Stimulated activated CD4-positive, alpha-beta T cell treated with anti-CD3 and anti-CD28 coated beads, Interleukin-15, amount 100 ng/mL, for 48 hours (primary cell): ENCODE results near the gene CPSF4.

Source experiments
- DNase-seq, 2 donors: peaks; one replicate each; pipeline ENCODE4 v3.0.0-alpha.2; 2020; ENCODE audit warnings: low read depth in 2 of 2

Gene CPSF4

DNA sequence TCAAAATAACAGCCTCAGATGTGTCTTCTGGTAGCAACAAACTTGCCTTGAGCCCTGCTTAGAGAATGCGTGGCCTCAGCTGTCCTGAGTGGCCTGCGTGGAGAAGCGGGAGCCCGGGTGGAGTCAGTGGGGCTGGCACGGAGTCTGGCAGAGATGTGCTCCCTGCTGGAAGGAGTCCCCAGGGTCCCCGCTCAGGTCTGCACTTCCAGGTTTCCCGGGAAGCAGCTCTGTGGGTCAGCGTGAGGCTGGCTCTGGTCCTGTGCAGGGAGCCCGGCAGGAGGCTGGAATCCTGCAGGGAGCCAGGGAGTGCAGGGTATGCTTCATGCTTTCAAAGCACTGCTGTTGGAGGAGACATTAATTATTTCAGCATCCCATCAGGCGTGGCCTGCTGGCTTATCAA is 10.1 kb downstream of the CPSF4 start:
- no peak for DNase-seq

DNA sequence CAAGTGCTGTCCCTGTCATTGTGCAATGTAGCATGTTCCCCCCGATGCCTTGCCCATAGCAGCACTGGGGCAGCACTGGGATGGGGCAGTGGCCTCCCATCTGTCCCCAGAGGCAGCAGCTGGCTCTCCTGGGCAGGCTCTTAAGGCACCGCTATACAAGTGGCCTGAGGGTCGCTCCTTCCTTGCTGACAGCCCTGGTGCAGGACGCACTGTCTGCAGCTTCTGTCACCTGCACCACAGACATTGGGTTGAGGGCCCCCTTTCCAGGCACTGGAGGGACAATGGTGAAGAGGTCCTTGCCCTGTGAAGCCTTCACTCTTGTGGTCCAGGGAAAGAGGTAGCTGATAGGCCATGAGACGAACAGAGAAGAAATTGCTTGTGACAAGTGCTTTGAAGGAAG is 10.6 kb downstream of the CPSF4 start:
- DNase-seq: no peak

DNA sequence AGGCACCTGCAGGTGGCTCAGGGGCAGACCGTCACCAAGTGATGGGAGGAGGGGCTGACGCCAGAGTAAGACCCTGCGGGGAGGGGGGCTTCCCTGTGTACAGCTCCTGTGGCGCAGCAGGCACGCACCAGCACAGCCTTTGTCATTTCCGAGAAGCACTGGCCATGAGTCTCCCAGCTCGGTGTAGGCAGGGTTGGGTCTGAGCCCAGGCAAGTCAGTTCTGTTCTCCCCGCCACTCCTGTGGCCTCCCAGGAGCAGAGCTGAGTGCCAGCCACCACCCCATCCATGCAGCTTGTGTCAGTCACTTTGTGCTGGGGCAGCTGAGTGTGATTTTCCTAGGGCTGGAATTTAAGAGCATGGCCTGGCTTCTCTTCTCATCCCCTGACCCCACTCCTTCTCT is 13.2 kb downstream of the CPSF4 start:
- no peak for DNase-seq

DNA sequence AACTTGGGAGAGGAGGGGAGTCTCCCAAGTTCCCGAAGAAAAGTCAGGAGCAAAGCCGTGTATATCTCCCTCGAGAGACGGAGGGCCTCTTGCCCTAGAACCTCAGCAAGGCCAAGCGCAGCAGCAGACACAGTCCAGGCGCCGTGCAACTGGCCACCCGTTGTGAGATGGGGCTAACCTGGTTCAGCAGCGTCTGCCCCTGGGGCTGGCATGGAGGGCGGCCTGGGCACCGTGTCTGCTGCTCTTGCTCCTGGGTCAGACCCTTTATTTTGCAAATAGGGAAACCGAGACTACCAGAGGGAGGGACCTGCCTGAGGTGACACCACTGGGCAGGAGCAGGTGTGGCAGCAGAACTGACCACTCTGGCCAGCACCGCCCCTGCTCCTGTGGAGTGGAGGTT is 13.8 kb downstream of the CPSF4 start:
- DNase-seq: no peak

DNA sequence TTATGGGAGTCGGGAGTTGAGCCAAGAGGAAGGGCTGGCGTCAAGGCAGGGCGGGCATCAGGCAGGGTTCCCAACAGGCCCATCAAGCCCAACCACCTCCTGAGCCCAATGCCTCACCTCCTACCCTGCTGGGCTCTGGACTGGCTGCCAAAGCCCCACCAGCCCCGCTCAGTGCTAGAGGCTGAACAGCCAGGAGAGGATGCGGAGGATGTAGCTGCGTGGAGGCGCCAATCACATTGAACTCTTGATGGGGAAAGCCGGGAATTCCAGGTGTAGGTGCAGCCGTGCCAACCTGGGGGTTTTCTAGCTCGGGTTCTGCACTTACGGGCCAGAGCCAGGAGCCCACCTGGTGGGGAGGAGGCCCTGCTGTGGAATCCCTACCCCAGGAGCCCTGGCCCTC is 14.4 kb downstream of the CPSF4 start:
- no peak for DNase-seq

DNA sequence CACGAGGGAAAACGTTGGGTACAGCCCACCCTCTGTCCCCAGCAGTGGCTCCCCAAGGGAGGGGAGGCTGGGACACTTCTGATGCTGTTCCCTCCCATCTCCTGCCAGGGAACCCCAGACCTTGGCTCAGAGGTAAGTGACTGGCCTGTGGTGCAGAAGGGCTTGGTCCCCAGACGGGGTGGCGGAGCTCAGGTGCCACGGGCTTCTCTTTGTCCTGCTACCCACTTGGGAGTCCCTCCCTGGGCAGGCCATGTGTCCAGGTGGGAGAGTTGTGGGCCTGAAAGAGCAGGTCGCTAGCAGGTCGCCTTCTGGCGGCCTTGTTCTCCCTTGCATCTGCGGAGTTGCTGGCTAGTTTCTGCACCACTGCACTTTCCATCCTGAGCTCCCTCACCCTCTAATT is 17.1 kb downstream of the CPSF4 start:
- DNase-seq: no peak

DNA sequence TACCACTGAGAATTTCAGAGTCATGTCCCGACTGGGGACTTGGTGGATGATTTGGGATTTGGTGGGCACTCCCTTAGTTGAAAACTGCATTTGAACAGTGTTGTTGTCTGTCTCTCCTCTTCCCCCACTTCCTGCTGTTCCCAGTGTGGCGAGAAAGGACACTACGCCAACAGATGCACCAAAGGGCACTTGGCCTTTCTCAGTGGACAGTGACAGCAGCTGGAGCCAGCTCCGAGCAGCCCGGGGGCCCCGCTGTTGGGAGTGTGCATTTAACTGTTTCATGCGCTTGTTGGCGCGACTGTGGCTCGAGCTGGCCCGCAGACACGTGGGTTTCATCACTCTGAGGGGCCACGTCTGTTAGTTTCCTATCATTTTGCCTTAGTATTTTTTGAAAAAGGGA is 17.5 kb downstream of the CPSF4 start:
- DNase-seq: no peak

DNA sequence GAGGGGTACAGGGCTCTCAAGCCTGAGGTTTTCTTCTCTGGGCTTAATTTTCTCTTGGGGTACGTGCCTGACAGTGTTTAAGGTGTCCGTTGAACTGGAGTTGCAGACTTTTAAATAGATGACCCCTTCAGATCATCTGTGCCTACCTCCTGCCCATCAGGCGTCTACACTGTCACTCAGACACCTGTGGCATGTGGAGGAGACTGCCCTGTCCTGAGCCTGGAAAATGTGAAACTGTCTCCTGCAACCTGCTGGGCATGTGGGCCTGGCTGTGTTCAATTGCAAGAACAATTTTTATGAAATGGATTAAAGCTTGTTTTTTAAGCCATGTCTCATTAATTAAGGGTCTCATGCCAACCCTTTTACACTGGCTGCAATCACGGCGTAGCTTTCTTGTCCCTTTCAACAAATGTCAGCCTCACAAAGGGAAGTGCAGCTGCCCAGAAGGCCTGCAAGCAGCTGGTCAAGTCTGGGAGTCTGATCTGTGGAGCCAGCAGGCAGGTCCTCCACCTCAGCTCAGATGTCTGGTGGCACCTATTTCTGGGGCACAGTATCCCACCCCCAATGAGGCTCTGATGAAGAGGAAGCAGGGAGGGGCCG is 18.4 kb downstream of the CPSF4 start:
- DNase-seq: no peak

DNA sequence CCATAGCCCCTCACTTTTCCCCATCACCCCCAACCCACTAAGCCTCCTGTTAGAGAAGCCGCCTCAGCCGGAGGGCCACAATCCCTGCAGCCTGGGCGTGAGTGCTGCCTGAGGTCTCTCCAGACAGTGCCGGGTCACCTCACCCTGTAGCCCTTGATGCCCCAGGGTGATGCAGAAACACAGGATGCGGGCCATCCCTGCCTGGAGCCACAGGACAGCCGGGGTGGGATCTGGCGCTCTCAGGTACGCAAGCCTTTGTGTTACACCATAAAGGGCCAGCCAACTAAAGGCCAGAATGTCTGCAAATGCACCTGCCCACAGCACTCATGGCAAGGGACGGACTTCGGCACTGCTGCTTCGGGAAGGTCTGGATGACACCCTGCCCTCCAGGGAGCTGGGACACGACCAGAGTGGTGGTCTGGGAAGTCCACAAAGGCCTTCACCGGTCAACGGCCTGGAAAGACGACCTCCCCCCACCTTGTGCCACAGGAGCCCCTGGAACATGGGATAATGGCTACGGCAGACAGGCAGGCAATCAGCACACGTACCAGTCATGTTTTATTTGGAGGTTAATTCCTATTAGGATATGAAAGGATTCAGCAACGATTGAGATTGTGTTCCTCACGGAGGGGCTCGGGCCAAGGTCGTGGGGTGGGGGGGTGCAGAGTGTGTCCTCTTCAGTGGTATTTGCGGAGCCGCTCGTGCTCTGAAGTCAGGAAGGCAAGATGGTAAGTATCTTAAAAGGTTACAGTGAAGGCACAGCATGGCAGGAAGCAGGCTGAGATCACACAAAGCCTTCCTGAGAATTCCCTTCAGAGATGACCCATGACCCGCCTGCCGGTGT is 19.1 kb downstream of the CPSF4 start:
- DNase-seq: no peak

DNA sequence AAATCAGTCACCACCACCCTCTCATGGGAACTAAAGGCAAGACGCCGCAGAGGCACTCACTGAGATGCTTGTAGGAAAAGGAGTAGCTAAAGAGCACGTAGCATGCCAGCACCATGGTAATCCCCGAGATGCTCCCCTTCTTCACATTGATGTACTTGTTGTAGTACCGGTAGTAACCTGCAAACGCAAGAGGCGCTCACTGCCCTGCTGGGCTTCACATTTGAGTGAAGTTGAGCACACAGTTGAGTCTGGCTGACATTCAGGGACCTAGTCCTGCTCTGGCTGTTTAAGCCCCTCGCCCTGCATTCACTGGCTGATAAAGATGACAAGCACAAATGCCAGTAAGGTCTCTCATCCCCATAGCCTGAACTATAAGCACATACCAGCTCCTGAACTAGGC is 20.3 kb downstream of the CPSF4 start:
- DNase-seq: peak in 1 of 2 donors; percentile 15

DNA sequence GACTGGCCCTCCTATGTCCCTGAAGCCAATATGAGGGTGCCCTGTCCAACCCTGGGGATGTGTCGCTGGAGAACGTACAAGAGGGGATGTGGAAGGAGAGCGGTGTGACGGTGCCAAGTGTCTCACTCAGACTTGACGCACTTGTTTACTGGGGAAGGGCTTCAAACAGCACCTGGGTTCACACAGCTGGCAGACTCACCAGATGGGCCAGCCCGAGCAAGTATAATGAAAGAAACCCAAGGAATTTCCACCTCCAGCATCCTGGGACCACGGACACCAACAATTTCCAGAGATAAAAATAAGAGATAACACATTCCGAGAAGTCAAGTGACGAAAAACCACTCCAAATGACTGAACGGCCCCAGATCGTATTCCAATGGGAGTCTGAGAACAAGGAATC is 21.9 kb downstream of the CPSF4 start:
- DNase-seq: no peak

DNA sequence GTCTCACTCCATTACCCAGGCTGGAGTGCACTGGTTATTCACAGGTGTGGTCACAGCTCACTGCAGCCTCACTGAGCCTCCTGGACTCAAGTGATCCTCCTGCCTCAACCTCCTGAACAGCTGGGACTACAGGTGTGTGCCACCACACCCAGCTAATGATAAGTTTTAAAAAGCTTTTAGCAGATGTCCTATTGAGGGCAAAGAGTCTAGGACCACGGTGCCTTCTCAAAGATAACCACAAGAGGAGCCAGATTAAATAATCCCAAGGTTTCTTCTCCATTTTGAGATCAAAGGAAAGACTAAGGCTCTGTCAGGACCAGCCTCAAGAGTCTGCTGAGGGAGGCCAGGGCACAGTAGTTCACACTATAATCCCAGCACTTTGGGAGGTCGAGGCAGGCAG is 22.5 kb downstream of the CPSF4 start:
- no peak for DNase-seq

DNA sequence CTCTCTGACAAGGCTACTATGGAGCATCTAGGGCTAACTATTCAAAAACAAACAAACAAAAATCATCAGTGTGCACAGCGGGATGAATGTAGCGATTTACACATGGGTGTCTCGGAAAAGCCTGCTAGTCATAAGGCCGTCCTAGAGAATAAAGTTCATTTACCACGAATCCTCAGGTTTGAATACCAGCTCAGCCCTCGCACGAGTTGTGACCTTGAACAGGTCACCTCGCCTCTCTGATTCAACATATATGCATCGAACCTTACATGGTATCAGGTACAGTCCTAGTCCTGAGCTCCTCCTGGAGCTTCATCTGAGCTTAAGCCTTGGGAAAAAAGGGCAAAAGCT is 26.7 kb downstream of the CPSF4 start:
- DNase-seq: no peak

DNA sequence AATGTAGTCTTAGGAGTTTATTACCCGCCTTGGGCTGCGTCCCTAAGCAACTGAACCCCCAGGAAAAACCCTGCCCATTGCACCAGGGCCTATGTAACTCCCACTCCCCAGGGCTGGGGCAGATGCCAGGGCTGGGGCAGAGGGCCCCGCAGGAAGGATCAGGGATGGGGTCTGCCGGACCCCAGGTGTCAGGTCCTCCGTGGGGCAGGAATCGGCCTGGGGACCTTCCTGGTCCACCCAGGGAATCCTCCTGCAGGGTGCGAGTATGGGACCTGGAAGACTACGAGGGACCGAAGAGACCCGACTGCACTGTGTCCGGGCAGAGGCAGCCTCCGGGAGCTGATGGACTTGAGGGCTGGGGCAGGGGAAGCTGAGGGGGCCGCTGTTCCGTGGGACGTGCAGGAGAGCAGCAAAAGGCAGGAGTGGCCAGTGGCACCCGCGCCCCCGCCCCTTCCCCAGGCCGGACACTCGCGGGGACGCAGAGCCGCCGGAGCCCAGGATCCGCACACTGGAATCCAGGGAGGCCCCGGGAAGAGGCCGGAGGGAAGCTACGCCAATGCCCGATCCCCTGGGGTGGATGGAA is 29.7 kb downstream of the CPSF4 start:
- DNase-seq: no peak

DNA sequence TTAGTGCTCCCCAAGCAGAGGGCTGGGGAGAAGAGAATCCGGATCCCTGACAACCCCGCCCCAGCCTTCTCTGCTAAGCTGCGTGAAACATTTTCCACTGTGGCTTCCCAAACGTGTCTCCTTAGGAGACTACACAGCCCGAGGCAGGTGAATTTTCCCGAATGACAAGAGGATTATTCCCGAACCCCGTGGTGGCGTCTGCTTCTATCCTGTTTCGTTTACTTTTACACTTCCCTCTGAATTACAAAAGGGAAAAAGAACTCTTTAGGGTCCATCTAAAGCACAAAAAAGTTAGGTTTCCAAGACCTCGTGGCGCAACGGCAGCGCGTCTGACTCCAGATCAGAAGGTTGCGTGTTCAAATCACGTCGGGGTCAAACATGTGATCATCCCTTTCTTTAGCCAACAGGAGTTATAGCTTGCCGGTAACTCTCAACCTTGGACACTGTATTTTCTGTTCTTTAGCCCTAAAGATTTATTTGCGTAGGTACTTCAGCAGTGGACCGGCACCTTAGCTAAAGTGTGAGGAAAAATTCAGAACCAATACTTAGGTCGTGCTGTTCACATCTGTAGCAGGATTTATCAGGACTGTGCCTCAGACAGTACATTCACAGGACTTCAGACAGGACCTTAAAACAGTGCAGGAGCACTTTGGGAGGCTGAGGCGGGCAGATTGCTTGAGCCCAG is 30.8 kb downstream of the CPSF4 start:
- no peak for DNase-seq

DNA sequence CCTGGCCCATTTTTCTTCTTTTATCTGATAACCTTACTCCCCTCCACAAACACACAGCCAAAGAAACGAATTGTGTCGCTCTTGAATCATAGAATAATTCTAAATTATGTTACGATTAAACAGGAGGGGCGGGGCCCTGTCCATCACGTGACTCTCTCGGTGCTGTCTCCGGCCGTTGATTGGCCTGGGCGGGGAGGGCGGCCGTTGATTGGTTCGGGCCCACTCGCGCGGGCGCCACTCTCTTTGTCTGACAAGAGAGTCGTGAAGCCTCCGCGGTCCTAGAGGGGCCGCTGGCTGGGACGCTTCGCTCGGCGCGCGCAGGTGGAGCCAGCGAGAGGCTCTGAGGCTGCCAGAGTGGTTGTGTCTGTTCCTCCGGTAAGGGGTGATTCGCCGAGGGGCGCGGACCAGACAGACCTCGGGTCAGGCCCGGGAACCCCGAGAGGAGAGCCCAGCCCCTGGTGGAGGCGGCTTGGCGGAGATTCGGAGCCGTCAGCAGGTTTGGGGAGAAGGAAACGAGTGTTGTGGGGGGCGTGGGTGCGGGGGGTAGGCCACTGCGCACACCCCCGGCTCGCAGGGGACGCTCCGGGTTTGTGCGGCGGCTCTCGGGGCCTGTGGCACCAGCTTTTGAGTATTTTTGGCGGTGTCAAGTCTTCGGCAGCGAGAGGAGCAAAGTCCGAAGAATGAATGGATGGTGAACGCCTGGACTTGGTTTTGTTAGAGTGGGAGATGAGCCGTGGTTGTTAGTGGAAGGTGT is 34.0 kb downstream of the CPSF4 start, which contains the start of gene ZNF789:
ZNF789 (plus strand) TSS at position 330 of the 754 bp plus-strand sequence. CDS start 3,567 bp downstream, outside the sequence.
- DNase-seq: peak; percentile 97

DNA sequence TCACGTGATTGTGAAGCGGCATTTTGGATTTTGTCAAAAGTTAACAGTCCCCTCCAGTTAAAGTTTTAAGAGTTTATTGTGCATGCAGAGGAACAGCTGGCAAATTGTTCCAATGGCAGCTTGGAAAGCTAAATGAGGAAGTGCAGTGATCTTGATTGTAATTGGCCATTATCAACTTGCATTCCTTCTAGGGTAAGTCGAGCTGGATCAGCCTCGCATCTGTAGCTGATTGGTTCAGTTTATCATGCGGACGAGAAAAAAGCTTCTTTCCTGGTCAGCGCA is 34.5 kb downstream of the CPSF4 start:
- no peak for DNase-seq

DNA sequence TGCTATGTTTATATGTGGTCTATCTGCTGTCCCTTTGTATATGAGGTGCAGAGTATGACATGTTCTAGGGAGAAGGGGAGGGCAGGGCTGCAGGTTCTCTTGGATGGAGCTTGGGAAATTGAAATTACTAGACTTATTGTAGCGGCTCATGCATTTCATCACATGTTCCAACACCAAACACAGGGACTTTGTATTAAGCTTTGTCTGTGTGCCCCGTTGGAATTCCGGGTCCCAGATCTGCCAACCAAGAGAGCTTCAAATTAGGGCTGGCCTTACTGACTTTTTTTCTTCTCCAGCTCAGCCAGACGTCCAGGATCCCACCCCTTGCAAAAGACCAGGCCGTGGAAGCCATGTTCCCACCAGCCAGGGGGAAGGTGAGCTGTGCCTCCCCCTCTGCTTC is 37.4 kb downstream of the CPSF4 start:
- no peak for DNase-seq

DNA sequence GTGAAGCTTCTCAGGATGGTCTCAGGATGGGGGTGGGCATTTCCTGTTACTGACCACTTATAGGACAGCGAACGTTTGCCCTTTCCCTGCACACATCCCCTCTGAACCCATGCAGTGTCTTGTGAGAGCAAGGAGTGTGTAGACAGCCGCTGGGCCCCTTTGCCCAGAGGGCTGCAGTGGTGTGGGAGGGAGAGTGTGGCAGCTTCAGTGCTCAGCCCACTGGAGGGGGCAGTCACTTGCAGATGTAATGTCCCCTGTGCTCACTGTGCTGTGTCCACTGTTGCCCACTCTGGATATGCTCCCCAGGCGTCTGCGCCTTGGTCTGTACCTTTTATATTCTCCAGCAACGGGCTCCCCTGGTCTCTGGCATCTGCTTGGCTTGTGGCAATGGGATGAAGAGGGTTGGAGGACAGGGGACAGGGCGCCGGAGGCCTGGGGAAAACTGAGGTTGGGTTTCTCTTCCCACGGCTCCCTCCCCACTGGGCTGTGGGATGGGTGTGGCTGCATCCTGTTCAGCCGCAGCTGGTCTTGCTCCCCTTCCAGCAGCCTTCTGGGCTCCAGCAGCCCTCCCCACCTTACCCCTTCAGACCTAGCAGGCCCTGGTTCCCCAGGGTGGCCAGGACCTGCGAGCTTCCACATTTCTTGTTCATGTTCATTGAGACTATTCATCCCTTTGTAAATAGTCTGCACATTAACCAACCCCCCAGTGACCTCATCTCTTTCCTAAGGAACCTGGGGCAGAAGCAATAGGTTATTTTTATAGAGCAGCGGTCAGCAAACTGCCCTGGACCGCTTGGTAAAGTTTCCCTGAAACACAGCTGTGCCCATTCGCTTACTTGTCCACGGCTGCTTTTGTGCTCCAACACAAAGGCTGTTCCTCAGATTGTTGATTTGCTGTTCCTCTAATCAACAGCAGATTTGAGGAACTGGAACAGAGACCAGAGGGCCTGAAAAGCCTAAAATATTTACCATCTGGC is 40.0 kb downstream of the CPSF4 start:
- DNase-seq: no peak

DNA sequence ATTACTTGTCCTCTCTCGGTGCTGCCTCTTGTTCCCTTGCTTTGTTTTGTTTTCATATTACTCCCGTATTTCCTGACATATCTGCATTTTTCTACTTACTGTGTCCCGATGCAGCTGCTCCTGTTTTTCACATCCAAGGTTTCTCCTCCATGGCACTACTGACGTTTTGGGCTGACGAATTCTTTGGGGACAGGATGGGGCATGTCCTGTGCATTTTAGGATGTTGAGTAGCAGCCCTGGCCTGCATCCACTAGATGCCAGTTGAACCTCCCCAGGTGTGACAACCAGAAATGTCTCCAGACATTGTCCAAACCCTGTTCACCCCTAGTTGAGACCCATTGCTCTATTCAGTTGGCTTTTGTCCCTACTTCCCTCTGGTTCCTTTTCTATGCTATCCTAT is 46.4 kb downstream of the CPSF4 start:
- DNase-seq: no peak

DNA sequence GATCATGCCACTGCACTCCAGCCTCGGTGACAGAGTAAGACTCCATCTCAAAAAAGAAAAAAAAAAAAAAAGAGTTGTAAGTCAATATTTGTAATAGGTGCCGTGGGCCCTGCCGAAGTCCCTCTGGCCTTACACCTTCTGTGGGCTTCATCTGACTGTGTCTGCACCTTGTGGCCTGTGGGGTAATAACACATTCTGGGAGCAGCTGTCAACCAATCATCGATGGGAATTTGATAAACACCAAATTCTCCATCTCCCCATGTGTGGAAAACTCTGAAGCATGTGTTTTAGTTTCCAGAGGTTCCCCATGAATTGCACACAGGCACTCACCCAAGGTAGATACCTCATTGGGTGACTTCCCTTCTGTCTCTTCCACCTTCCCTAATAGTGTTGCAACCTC is 50.5 kb downstream of the CPSF4 start:
- no peak for DNase-seq
